HEK293 (cell line): ENCODE results near the gene PIF1.
A peak's percentile ranks its signal among the peaks of the same experiment; 100 is the strongest.

Source experiments
- CTCF ChIA-PET: fragments of 350-600 bp; formaldehyde crosslinking; extraction: SDS; loops from one replicate; lab custom pipeline; 2021; ENCODE audit warnings: antibody characterized with exemption; lab: Yijun Ruan, JAX
- POLR2A ChIA-PET: fragments of 300-600 bp; formaldehyde crosslinking; extraction: SDS; loops from one replicate; lab custom pipeline; 2020; ENCODE audit warnings: antibody characterized with exemption, inconsistent platforms; lab: Yijun Ruan, JAX
- H3K27ac ChIP-seq: fragments of 200-500 bp; sonication (Bioruptor generic); 2 replicates; pipeline ENCODE4 v1.5.1; 2014; ENCODE audit warnings: low read depth, low read length, control low read depth, inconsistent platforms; ENCODE audit errors: extremely low read depth
- H3K36me3 ChIP-seq, 2 experiments: fragments of 200-500 bp in 1 of 2; sonication (Bioruptor generic) in 1 of 2; 1 replicate in 1 of 2; 2 replicates in 1 of 2; pipeline ENCODE4 v1.5.1; 2014 to 2017; ENCODE audit warnings: inconsistent platforms in 2 of 2, low read length in 2 of 2; ENCODE audit not compliant: control insufficient read depth in 2 of 2, insufficient read depth in 1 of 2
- H3K4me1 ChIP-seq: fragments of 200-500 bp; sonication (Bioruptor generic); 2 replicates; pipeline ENCODE4 v1.5.1; 2014; ENCODE audit warnings: mild to moderate bottlenecking, low read length, inconsistent platforms; ENCODE audit not compliant: control insufficient read depth, insufficient read depth
- H3K4me3 ChIP-seq: 2 replicates; pipeline ENCODE4 v1.5.1; 2011; ENCODE audit warnings: low read depth, mild to moderate bottlenecking, control low read depth, low read length, moderate library complexity
- H3K9me3 ChIP-seq: fragments of 200-500 bp; sonication (Bioruptor generic); 2 replicates; pipeline ENCODE4 v1.5.1; 2014; ENCODE audit warnings: low read depth, low read length, inconsistent platforms; ENCODE audit not compliant: control insufficient read depth, insufficient read depth
- FEZF1 ChIP-seq: fragments of 450-650 bp; formaldehyde crosslinking; IDR thresholded peaks from 2 replicates; pipeline ENCODE4 v1.5.1; 2016; ENCODE audit warnings: missing biosample characterization, missing genetic modification characterization
- GFI1B ChIP-seq: fragments of 450-650 bp; formaldehyde crosslinking; IDR thresholded peaks from 2 replicates; pipeline ENCODE4 v1.5.1; 2016; ENCODE audit warnings: missing biosample characterization, missing genetic modification characterization
- HOXC10 ChIP-seq: sonication (generic); formaldehyde crosslinking; IDR thresholded peaks from 2 replicates; pipeline ENCODE4 v1.8.1; 2023; ENCODE audit warnings: mild to moderate bottlenecking, missing genetic modification reagents
- KLF1 ChIP-seq: fragments of 450-650 bp; formaldehyde crosslinking; IDR thresholded peaks from 2 replicates; pipeline ENCODE4 v1.5.1; 2016; ENCODE audit warnings: missing biosample characterization, missing genetic modification characterization
- KLF16 ChIP-seq: fragments of 450-650 bp; formaldehyde crosslinking; IDR thresholded peaks from 2 replicates; pipeline ENCODE4 v1.5.1; 2017; ENCODE audit warnings: missing biosample characterization, missing genetic modification characterization
- KLF7 ChIP-seq: fragments of 450-650 bp; formaldehyde crosslinking; IDR thresholded peaks from 2 replicates; pipeline ENCODE4 v1.5.1; 2016; ENCODE audit warnings: missing biosample characterization, missing genetic modification characterization, borderline replicate concordance
- RBAK ChIP-seq: fragments of 450-650 bp; formaldehyde crosslinking; IDR thresholded peaks from 2 replicates; pipeline ENCODE4 v1.5.1; 2016; ENCODE audit warnings: missing biosample characterization, missing genetic modification characterization
- TRIM28 ChIP-seq: IDR thresholded peaks from 2 replicates; pipeline ENCODE4 v1.6.1; 2011; ENCODE audit warnings: low read length, control low read depth, borderline replicate concordance
- ZBTB1 ChIP-seq: fragments of 450-650 bp; formaldehyde crosslinking; IDR thresholded peaks from 2 replicates; pipeline ENCODE4 v1.5.1; 2016; ENCODE audit warnings: missing biosample characterization, missing genetic modification characterization
- ZBTB20 ChIP-seq: fragments of 450-650 bp; formaldehyde crosslinking; IDR thresholded peaks from 2 replicates; pipeline ENCODE4 v1.5.1; 2016; ENCODE audit warnings: missing biosample characterization, missing genetic modification characterization
- ZBTB21 ChIP-seq: fragments of 450-650 bp; formaldehyde crosslinking; IDR thresholded peaks from 2 replicates; pipeline ENCODE4 v1.5.1; 2017; ENCODE audit warnings: missing biosample characterization, missing genetic modification characterization
- ZBTB48 ChIP-seq: fragments of 450-650 bp; formaldehyde crosslinking; IDR thresholded peaks from 2 replicates; pipeline ENCODE4 v1.5.1; 2016; ENCODE audit warnings: missing biosample characterization, missing genetic modification characterization
- ZBTB6 ChIP-seq: fragments of 450-650 bp; formaldehyde crosslinking; IDR thresholded peaks from 2 replicates; pipeline ENCODE4 v1.5.1; 2017; ENCODE audit warnings: missing biosample characterization, missing genetic modification characterization
- ZFP37 ChIP-seq: fragments of 450-650 bp; formaldehyde crosslinking; IDR thresholded peaks from 2 replicates; pipeline ENCODE4 v1.5.1; 2016; ENCODE audit warnings: missing biosample characterization, missing genetic modification characterization
- ZFP41 ChIP-seq: fragments of 450-650 bp; formaldehyde crosslinking; IDR thresholded peaks from 2 replicates; pipeline ENCODE4 v1.5.1; 2016; ENCODE audit warnings: missing biosample characterization, missing genetic modification characterization, borderline replicate concordance
- ZNF280C ChIP-seq: fragments of 450-650 bp; formaldehyde crosslinking; IDR thresholded peaks from 2 replicates; pipeline ENCODE4 v1.5.1; 2016; ENCODE audit warnings: missing biosample characterization, missing genetic modification characterization
- ZNF335 ChIP-seq: fragments of 450-650 bp; formaldehyde crosslinking; conservative IDR thresholded peaks from 2 replicates; pipeline ENCODE4 v1.5.1; 2016; ENCODE audit warnings: missing biosample characterization, missing genetic modification characterization
- ZNF692 ChIP-seq: fragments of 450-650 bp; formaldehyde crosslinking; IDR thresholded peaks from 2 replicates; pipeline ENCODE4 v1.5.1; 2016; ENCODE audit warnings: missing biosample characterization, missing genetic modification characterization
- ZNF777 ChIP-seq: fragments of 450-650 bp; formaldehyde crosslinking; IDR thresholded peaks from 2 replicates; pipeline ENCODE4 v1.5.1; 2017; ENCODE audit warnings: missing biosample characterization, missing genetic modification characterization, borderline replicate concordance
- ZSCAN16 ChIP-seq: fragments of 450-650 bp; formaldehyde crosslinking; IDR thresholded peaks from 2 replicates; pipeline ENCODE4 v1.5.1; 2016; ENCODE audit warnings: missing biosample characterization, missing genetic modification characterization
- ZSCAN18 ChIP-seq: fragments of 450-650 bp; formaldehyde crosslinking; IDR thresholded peaks from 2 replicates; pipeline ENCODE4 v1.5.1; 2016; ENCODE audit warnings: missing biosample characterization, missing genetic modification characterization

PIF1 gene

GRCh38 chr15:64774037-64774628 lies 51.3 kb downstream of the PIF1 start:
- Histone ChIP-seq H3K4me1 (no peaks in the 10 kb centered on the region), H3K4me3 (peak overlapping the region; percentile 51; the same call in 1 of the 2 replicates), H3K36me3 (no peaks in the 10 kb centered on the region), H3K27ac (no peak overlapping the region)
- CTCF ChIA-PET = interaction anchor here (1.2 kb wide), 1 partner anchor 36 kb away, joined by 4 read pairs; no protein-coding TSS in a partner anchor
- TF ChIP-seq GFI1B (tag by site-specific recombination) = no peak
- no peak for TF ChIP-seq TRIM28
- no peak for TF ChIP-seq ZNF777 (tag by site-specific recombination)
- no peak for TF ChIP-seq ZBTB1 (tag by site-specific recombination)
- no peak for TF ChIP-seq ZBTB6 (tag by site-specific recombination)
- peak; percentile 58 for TF ChIP-seq ZNF335 (tag by site-specific recombination)
- 0 out of 2 replicates have a peak, but pooled peaks have one; percentile 25 for TF ChIP-seq ZBTB20 (tag by site-specific recombination)
- TF ChIP-seq, all 188 proteins: peak for 2
- POLR2A ChIA-PET = no interaction called here
- H3K9me3 ChIP-seq = no peaks in the 10 kb centered on the region

- POLR2A ChIA-PET = no interaction called here
- no peak overlapping the region for H3K27ac ChIP-seq
- H3K9me3 ChIP-seq = no peaks in the 10 kb centered on the region
- H3K36me3 ChIP-seq = no peaks in the 10 kb centered on the region
- H3K4me1 ChIP-seq = no peaks in the 10 kb centered on the region
- H3K4me3 ChIP-seq = no peak overlapping the region
- TF ChIP-seq RBAK (tag by site-specific recombination) (no peak), ZSCAN16 (tag by site-specific recombination) (no peak), ZNF280C (tag by site-specific recombination) (no peak)
- CTCF ChIA-PET = no interaction called here
Measured at GRCh38 chr15:64773606-64774005, 51.8 kb downstream of the PIF1 start.

GRCh38 chr15:64772964-64773363 lies 52.5 kb downstream of the PIF1 start:
- Histone ChIP-seq H3K36me3 (no peaks in the 10 kb centered on the region), H3K4me1 (no peaks in the 10 kb centered on the region), H3K27ac (no peak overlapping the region), H3K4me3 (no peak overlapping the region), H3K9me3 (no peaks in the 10 kb centered on the region)
- ChIA-PET CTCF (no interaction called here), POLR2A (no interaction called here)
- TF ChIP-seq ZFP41 = no peak
- TF ChIP-seq ZBTB48 (tag by site-specific recombination) = peak; percentile 70; the same call in 1 of the 2 replicates

- Histone ChIP-seq H3K9me3 (no peaks in the 10 kb centered on the region), H3K36me3 (no peaks in the 10 kb centered on the region), H3K4me1 (no peaks in the 10 kb centered on the region), H3K27ac (no peak overlapping the region), H3K4me3 (no peak overlapping the region)
- CTCF ChIA-PET = no interaction called here
- POLR2A ChIA-PET = no interaction called here
- TF ChIP-seq ZSCAN18 (tag by site-specific recombination) (no peak), ZBTB21 (tag by site-specific recombination) (no peak), KLF7 (tag by site-specific recombination) (no peak), ZFP37 (tag by site-specific recombination) (no peak), RBAK (tag by site-specific recombination) (no peak), HOXC10 (CRISPR knock-in tag) (no peak), KLF16 (no peak), ZBTB6 (tag by site-specific recombination) (no peak), ZNF692 (tag by site-specific recombination) (no peak), KLF1 (tag by site-specific recombination) (no peak), FEZF1 (tag by site-specific recombination) (no peak)
Measured at GRCh38 chr15:64772488-64772887, 53.0 kb downstream of the PIF1 start.
